Upper lobe of left lung (tissue), 6 donors: Measurements from ENCODE around the gene NOL3. TPM values are rescaled to one million over a fixed set of nuclear protein-coding genes. Genes with fewer than 3 reads are reported as not detected.

Experiments
- ATAC-seq, 2 donors: fragments of 200-7000 bp; cut with Tn5 transposase; one replicate each; pipeline ENCODE4 v1.9.1; 2022; ENCODE audit warnings: mild to moderate bottlenecking in 2 of 2, moderate library complexity in 2 of 2; ENCODE audit not compliant: low FRiP score in 2 of 2
- DNase-seq, 2 donors: peaks; one replicate each; pipeline ENCODE4 v3.0.0-alpha.2; 2019 to 2020
- H3K27ac ChIP-seq, 4 donors: fragments of 200-600 bp; sonication (generic); one replicate each; pipeline ENCODE4 v1.5.1; 2016 to 2019
- H3K27me3 ChIP-seq, 4 donors: fragments of 200-600 bp; sonication (generic); one replicate each; pipeline ENCODE4 v1.5.1; 2017 to 2019
- H3K36me3 ChIP-seq, 4 donors: fragments of 200-600 bp; sonication (generic); one replicate each; pipeline ENCODE4 v1.5.1; 2016 to 2019
- H3K4me1 ChIP-seq, 4 donors: fragments of 200-600 bp; sonication (generic); one replicate each; pipeline ENCODE4 v1.5.1; 2018 to 2019
- H3K4me3 ChIP-seq, 4 donors: fragments of 200-600 bp; sonication (generic); one replicate each; pipeline ENCODE4 v1.5.1; 2017 to 2019; ENCODE audit warnings: mild to moderate bottlenecking in 2 of 4, moderate library complexity in 1 of 4
- H3K9me3 ChIP-seq, 4 donors: fragments of 200-600 bp; sonication (generic); one replicate each; pipeline ENCODE4 v1.5.1; 2018 to 2019
- CTCF ChIP-seq, 6 experiments: fragments of 450-650 bp in 4 of 6; fragments of 200-600 bp in 2 of 6; sonication (generic) in 2 of 6; IDR thresholded peaks; one replicate each; pipeline ENCODE4 v1.5.1; 2016 to 2019; ENCODE audit warnings: antibody characterized with exemption in 6 of 6
- EP300 ChIP-seq, 4 donors: sonication (generic); formaldehyde crosslinking; IDR thresholded peaks; one replicate each; pipeline ENCODE4 v1.5.1; 2017; ENCODE audit warnings: antibody characterized with exemption in 4 of 4, control low read depth in 2 of 4
- POLR2A ChIP-seq, 4 donors: fragments of 450-650 bp; IDR thresholded peaks; one replicate each; pipeline ENCODE4 v1.5.1; 2016 to 2017; ENCODE audit warnings: antibody characterized with exemption in 4 of 4, mild to moderate bottlenecking in 2 of 4
- POLR2AphosphoS5 ChIP-seq, 2 donors: sonication (generic); formaldehyde crosslinking; IDR thresholded peaks; one replicate each; pipeline ENCODE4 v1.5.1; 2017; ENCODE audit warnings: antibody characterized with exemption in 2 of 2
- WGBS, 2 donors: methylation state at CpG; one replicate each; pipeline ENCODE4 v1.1.5; 2017 to 2018; 5-methylcytosine and 5-hydroxymethylcytosine counted together
- total RNA-seq, 6 donors: library from RNA; depleted of rRNA in 4 of 6; stranded (reverse); fragments of >200 nt in 4 of 6; gene quantifications; one replicate each; pipeline versions ENCODE4 v1.1.0 to v1.2.1, GENCODE V29; 2016 to 2021
- donor health status: DM: no; HTN: no; CAD: no; lungs with moderate emphysema.
- donor health status: DM: no; HTN: yes; CAD: no; lungs with severe emphysema.

NOL3 gene
- total RNA-seq, 6 donors from 2014 or later = 36.5 to 135 (median 58.0) TPM

- 73 to 76% methylated on average over 40 to 73 of the region's 77 CpGs for WGBS, 2 donors
- Histone ChIP-seq H3K27me3 (peaks cover 0 to 4% (median 0%) of the 10 kb centered on the region in 4 donors), H3K4me3 (peak overlapping the region in 2 of 4 donors; percentile 61 to 68), H3K27ac (peak overlapping the region in 2 of 4 donors; percentile 77 to 86), H3K36me3 (peaks cover 21 to 41% (median 39%) of the 10 kb centered on the region in 4 donors), H3K9me3 (no peaks in the 10 kb centered on the region), H3K4me1 (peaks cover 8 to 28% (median 13%) of the 10 kb centered on the region in 4 donors)
- TF ChIP-seq CTCF (IDR thresholded peaks at IDR 0.05) = peak in 1 of 6 experiments; percentile 10
- TF ChIP-seq POLR2AphosphoS5 (IDR thresholded peaks at IDR 0.05) = no peak
- no peak for ATAC-seq
- DNase-seq = peak in 1 of 2 donors; percentile 85
Observed at GRCh38 chr16:67149276-67150046, 20.9 kb upstream of the NOL3 start.

DNA sequence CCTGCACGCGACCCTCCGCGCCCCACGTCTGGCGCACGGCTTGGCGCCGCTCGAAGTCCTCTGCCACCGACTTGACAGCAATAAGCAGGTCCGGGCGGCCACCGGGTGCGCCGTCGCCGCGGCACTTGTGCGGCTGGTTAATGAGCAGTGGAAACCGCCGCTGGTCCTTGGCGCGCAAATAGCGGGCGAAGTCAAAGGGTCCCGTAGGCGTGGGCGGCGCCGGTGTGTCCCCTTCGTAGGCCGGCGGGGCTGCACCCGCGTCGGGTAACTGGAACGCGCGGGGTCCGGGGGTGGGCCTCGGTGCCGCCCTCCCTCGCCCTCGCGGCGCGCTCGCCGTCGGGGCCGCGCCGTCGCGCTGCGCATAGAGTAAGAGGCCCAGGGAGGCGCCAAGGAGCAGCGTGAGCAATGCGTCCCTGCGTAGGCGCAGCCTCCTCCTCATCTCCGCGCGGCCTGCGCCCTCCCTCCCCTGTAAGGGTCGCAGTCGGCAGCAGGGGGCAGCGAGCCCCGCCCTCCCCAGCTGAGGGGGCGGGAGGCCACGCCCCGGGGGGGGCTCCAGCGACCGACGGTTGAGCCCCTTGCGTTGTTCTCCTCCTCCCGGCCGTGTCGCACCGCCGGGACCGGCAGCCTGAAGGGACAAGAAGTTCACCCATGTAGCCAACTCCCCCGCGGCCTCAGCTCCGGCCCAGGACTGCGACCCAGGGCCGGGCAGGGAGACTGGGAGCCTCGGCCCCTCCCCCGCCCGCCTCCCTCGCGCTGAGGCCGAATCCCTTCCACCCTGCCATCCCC is 20.1 kb upstream of the NOL3 start:
- Histone ChIP-seq H3K27me3 (peaks cover 0 to 4% (median 0%) of the 10 kb centered on the region in 4 donors), H3K27ac (peak overlapping the region; percentile 65 to 86 (median 80)), H3K4me3 (peak overlapping the region; percentile 61 to 68 (median 62)), H3K9me3 (no peaks in the 10 kb centered on the region), H3K36me3 (peaks cover 16 to 34% (median 32%) of the 10 kb centered on the region in 4 donors), H3K4me1 (peaks cover 16 to 35% (median 21%) of the 10 kb centered on the region in 4 donors)
- DNase-seq (peak in 1 of 2 donors; percentile 90), ATAC-seq (peak; percentile 49 to 85)
- TF ChIP-seq POLR2A (IDR thresholded peaks at IDR 0.05) = no peak
- TF ChIP-seq CTCF (IDR thresholded peaks at IDR 0.05) = peak in 2 of 6 experiments; percentile 8 to 22
- no peak for TF ChIP-seq POLR2AphosphoS5 (IDR thresholded peaks at IDR 0.05)
- no peak for TF ChIP-seq EP300 (IDR thresholded peaks at IDR 0.05)
- WGBS, 2 donors = 37% methylated on average over 15 of the region's 94 CpGs; no CpG with 5 or more reads in 1 of the 2 donors

DNA sequence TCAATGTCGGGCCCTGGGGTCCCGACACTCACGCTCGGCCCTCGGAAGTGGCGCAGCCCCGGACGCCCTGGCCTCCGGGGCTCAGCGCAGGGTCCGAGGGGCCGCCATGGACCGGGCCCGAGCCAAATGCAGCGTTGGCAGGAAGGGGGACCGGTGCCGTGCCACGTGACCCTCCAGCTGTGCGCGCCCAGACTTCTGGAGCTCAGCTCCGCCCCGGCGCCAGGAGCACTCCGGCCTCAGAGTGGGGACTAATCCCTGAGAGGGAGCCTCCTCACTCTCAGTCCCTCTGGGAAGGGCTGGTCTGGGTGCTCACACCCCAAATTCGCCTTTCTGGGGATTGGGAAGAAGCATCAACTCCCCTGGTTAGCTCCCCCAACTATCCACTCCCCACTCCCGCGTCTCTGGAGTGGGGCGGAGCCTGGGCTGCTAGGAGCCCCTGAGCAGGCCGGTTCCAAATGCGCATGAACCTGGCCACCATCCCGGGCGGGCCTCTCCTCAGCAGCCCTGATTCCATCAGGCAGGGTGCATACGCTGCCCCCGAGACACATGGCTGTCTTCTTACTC is 19.4 kb upstream of the NOL3 start, which contains the start of gene B3GNT9:
TSS of gene B3GNT9 (minus strand) at position 166 of the 564 bp plus-strand sequence. CDS start 513 bp downstream, outside the sequence.
- TF ChIP-seq EP300 (IDR thresholded peaks at IDR 0.05) = no peak
- TF ChIP-seq CTCF (IDR thresholded peaks at IDR 0.05) = no peak
- TF ChIP-seq POLR2AphosphoS5 (IDR thresholded peaks at IDR 0.05) = peak in 1 of 2 donors; percentile 18
- TF ChIP-seq POLR2A (IDR thresholded peaks at IDR 0.05) = peak in 1 of 4 donors; percentile 40
- Histone ChIP-seq H3K4me3 (peak within 1 kb of the TSS; percentile 61 to 68 (median 62)), H3K27me3 (peaks cover 0 to 4% (median 0%) of the 10 kb centered on the region in 4 donors), H3K9me3 (no peaks in the 10 kb centered on the region), H3K4me1 (peaks cover 23 to 42% (median 26%) of the 10 kb centered on the region in 4 donors), H3K36me3 (peaks cover 9 to 27% (median 25%) of the 10 kb centered on the region in 4 donors), H3K27ac (peak within 1 kb of the TSS; percentile 65 to 86 (median 80))
- 0 to 5% methylated on average over 2 to 20 of the region's 34 CpGs for WGBS, 2 donors
- ATAC-seq (peak; percentile 80 to 87), DNase-seq (peak; percentile 76 to 93)

DNA sequence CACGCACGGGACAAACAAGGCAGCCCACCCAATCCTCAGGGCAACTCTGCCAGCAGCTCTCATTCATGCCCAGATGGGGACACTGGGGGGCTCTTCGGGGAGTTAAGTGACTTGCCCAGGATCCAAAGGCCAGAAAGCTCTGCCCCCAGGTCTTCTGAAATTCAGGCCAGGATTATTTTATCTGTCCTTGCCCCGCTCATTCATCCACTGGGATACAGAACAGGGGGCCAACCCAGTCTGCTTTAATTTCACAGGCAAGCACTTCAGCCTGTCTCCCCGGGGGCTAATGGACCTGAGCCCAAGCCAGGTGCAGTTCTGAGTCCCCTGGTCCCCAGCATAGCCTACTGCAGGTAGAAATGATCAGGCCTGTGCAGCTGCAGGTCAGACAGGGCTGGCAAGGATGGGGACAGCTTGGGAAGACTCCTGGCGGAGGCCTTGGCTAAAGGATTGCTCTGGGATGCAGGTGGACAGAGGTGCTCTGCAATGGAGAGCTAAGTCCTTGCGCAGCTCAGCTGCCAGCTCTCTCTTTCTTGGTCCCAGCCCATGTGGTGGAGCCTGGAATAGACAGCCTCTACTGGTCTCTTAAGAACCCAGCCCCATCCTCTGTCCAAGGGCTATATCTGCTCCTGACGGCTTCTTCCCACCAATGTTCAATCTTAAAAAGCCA is 18.8 kb upstream of the NOL3 start:
- Histone ChIP-seq H3K27ac (peak overlapping the region in 3 of 4 donors; percentile 65 to 86 (median 84)), H3K27me3 (peaks cover 0 to 4% (median 0%) of the 10 kb centered on the region in 4 donors), H3K4me3 (peak overlapping the region in 2 of 4 donors; percentile 61 to 68), H3K4me1 (peaks cover 23 to 48% (median 27%) of the 10 kb centered on the region in 4 donors), H3K36me3 (peaks cover 7 to 21% (median 19%) of the 10 kb centered on the region in 4 donors), H3K9me3 (no peaks in the 10 kb centered on the region)
- DNase-seq (no peak), ATAC-seq (no peak)
- no peak for TF ChIP-seq CTCF (IDR thresholded peaks at IDR 0.05)
- no peak for TF ChIP-seq EP300 (IDR thresholded peaks at IDR 0.05)
- TF ChIP-seq POLR2AphosphoS5 (IDR thresholded peaks at IDR 0.05) = no peak
- TF ChIP-seq POLR2A (IDR thresholded peaks at IDR 0.05) = no peak
- WGBS, 2 donors = 62 to 67% methylated on average over 1 to 8 of the region's 8 CpGs
